Body of pancreas (tissue), 4 donors: Measurements from ENCODE around the gene IQGAP2. TPM values are rescaled to one million over a fixed set of nuclear protein-coding genes. Genes with fewer than 3 reads are reported as not detected.

Experiments used
- ATAC-seq: fragments of 150-250 bp; one replicate; pipeline ENCODE4 v1.9.1; 2016
- DNase-seq, 4 donors: peaks; one replicate each; pipeline ENCODE4 v3.0.0-alpha.2; 2019
- H3K27ac ChIP-seq, 4 donors: fragments of 200-600 bp; sonication (generic); 1 replicate in 3 of 4; 2 replicates in 1 of 4; pipeline versions ENCODE4 v1.5.1 to v1.6.1; 2016 to 2019; ENCODE audit warnings: mild to moderate bottlenecking in 1 of 4, mixed read lengths in 1 of 4, moderate library complexity in 1 of 4
- H3K27me3 ChIP-seq, 2 donors: fragments of 200-600 bp; sonication (generic); one replicate each; pipeline ENCODE4 v1.6.0; 2016; ENCODE audit warnings: mild to moderate bottlenecking in 1 of 2
- H3K36me3 ChIP-seq, 2 donors: fragments of 200-600 bp; sonication (generic); replicated peaks in 1 of 2; 2 replicates each; pipeline ENCODE4 v1.5.1; 2016; ENCODE audit warnings: low read depth in 2 of 2; ENCODE audit not compliant: insufficient read depth in 1 of 2
- H3K4me1 ChIP-seq: fragments of 200-600 bp; sonication (generic); one replicate; pipeline ENCODE4 v1.6.0; 2016
- H3K4me3 ChIP-seq, 2 donors: fragments of 200-600 bp; sonication (generic); 1 replicate in 1 of 2; 2 replicates in 1 of 2; pipeline ENCODE4 v1.5.1; 2016 to 2019
- H3K9me3 ChIP-seq, 3 donors: fragments of 200-600 bp; sonication (generic); 1 replicate in 2 of 3; 2 replicates in 1 of 3; pipeline ENCODE4 v1.5.1; 2016
- CTCF ChIP-seq, 7 experiments: fragments of 450-650 bp in 4 of 7; fragments of 200-600 bp in 3 of 7; sonication (generic) in 3 of 7; IDR thresholded peaks; one replicate each; pipeline ENCODE4 v1.5.1; 2016 to 2019; ENCODE audit warnings: antibody characterized with exemption in 7 of 7
- POLR2A ChIP-seq, 3 donors: fragments of 450-650 bp; IDR thresholded peaks; one replicate each; pipeline ENCODE4 v1.6.1; 2016; ENCODE audit warnings: antibody characterized with exemption in 3 of 3, mild to moderate bottlenecking in 2 of 3
- WGBS, 2 donors: methylation state at CpG; one replicate each; pipeline ENCODE4 v1.1.5; 2017; 5-methylcytosine and 5-hydroxymethylcytosine counted together
- intact Hi-C: fragments of 100-400 bp; cut with DNase I; formaldehyde crosslinking; loops from one replicate; pipeline ENCODE4 v1.15.1; 2023
- total RNA-seq, 2 donors: library from RNA; depleted of rRNA; stranded (reverse); fragments of >200 nt; gene quantifications; one replicate each; pipeline ENCODE4 v1.1.0, GENCODE V29; 2016

IQGAP2 gene
- total RNA-seq, 2 donors from 2014 or later: 41.2 to 49.5 TPM

- Histone ChIP-seq H3K9me3 (no peaks in the 10 kb centered on the region), H3K27me3 (no peaks in the 10 kb centered on the region), H3K27ac (no peak overlapping the region), H3K4me1 (peaks cover 7% of the 10 kb centered on the region), H3K4me3 (no peak overlapping the region), H3K36me3 (no peaks in the 10 kb centered on the region)
- ATAC-seq (no peak), DNase-seq (no peak)
- intact Hi-C loops: no loop called here
- TF ChIP-seq POLR2A (IDR thresholded peaks at IDR 0.05) (no peak), CTCF (IDR thresholded peaks at IDR 0.05) (no peak)
- WGBS, 2 donors: 94 to 96% methylated on average over 6 of the region's 6 CpGs
Observed at GRCh38 chr5:76378355-76378754, 24.7 kb upstream of the IQGAP2 start.

- no peaks in the 10 kb centered on the region for H3K9me3 ChIP-seq
- no peaks in the 10 kb centered on the region for H3K36me3 ChIP-seq
- ATAC-seq (no peak), DNase-seq (no peak)
- no peak overlapping the region for H3K27ac ChIP-seq
- WGBS, 2 donors: 68 to 80% methylated on average over 5 of the region's 5 CpGs
- intact Hi-C loops: no loop called here
- TF ChIP-seq POLR2A (IDR thresholded peaks at IDR 0.05) (no peak), CTCF (IDR thresholded peaks at IDR 0.05) (no peak)
- no peaks in the 10 kb centered on the region for H3K27me3 ChIP-seq
- H3K4me1 ChIP-seq: peaks cover 12% of the 10 kb centered on the region
- H3K4me3 ChIP-seq: no peak overlapping the region
Observed at GRCh38 chr5:76379316-76379715, 23.8 kb upstream of the IQGAP2 start.

GRCh38 chr5:76379855-76380254 is 23.2 kb upstream of the IQGAP2 start:
- WGBS, 2 donors: 25 to 29% methylated on average over 1 of the region's 1 CpG
- Histone ChIP-seq H3K4me3 (no peak overlapping the region), H3K36me3 (no peaks in the 10 kb centered on the region), H3K9me3 (no peaks in the 10 kb centered on the region), H3K27me3 (no peaks in the 10 kb centered on the region), H3K4me1 (peaks cover 18% of the 10 kb centered on the region), H3K27ac (no peak overlapping the region)
- no peak for TF ChIP-seq CTCF (IDR thresholded peaks at IDR 0.05)
- no peak for TF ChIP-seq POLR2A (IDR thresholded peaks at IDR 0.05)
- ATAC-seq (no peak), DNase-seq (no peak)
- intact Hi-C loops: no loop called here

DNA sequence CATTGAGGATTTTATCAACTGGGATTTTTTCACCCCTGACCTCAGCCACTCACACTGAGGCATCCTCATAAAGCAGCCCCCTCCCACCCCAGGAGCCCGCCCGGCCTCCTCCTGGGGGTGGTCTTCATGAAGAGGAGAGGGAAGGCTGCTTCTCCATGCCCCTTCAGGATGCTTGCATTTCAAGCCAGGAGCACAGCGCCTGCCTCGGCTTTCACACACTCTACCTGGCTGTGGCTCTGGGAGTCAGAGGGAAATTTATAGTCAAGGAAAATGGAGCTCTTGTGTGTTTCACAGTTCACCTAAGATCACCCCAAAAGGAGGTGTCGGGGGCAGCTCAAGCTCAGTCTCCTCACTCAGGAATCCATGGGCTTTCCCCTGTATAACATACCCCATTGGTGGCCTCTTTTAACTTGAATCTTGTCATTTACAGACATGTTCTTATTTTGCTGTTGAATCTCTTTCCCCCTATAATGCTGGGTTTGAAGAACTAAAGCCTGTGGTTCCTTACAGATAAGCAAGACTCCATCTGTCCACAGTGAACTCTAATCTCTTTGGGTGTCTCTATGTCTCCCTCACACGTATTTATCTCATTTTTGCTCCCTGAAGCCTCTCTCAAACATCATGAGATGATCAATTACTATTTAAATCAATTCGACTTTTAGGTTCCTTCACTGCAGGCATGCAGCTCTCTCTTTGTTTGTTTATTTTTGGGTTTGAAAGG is 22.6 kb upstream of the IQGAP2 start:
- H3K4me3 ChIP-seq: no peak overlapping the region
- WGBS, 2 donors: 64 to 65% methylated on average over 7 of the region's 7 CpGs
- H3K9me3 ChIP-seq: no peaks in the 10 kb centered on the region
- DNase-seq: no peak
- H3K36me3 ChIP-seq: no peaks in the 10 kb centered on the region
- intact Hi-C loops: no loop called here
- H3K4me1 ChIP-seq: peaks cover 24% of the 10 kb centered on the region
- no peak overlapping the region for H3K27ac ChIP-seq
- no peaks in the 10 kb centered on the region for H3K27me3 ChIP-seq
- TF ChIP-seq CTCF (IDR thresholded peaks at IDR 0.05) (no peak), POLR2A (IDR thresholded peaks at IDR 0.05) (no peak)
- ATAC-seq: no peak
